ENCODE results near the gene ZIC3. TPM values are rescaled to one million over a fixed set of nuclear protein-coding genes. Genes with fewer than 3 reads are reported as not detected.
"Not testable (repeated sequence)": the region's sequence is repeated elsewhere in the genome, so short reads cannot be mapped to it uniquely, and the experiment has no call there.

Gene ZIC3
- total RNA-seq, 5 donors from 2014 or later (not counting 1 experiment from before 2014, with no cell fraction given), result not detected

DNA sequence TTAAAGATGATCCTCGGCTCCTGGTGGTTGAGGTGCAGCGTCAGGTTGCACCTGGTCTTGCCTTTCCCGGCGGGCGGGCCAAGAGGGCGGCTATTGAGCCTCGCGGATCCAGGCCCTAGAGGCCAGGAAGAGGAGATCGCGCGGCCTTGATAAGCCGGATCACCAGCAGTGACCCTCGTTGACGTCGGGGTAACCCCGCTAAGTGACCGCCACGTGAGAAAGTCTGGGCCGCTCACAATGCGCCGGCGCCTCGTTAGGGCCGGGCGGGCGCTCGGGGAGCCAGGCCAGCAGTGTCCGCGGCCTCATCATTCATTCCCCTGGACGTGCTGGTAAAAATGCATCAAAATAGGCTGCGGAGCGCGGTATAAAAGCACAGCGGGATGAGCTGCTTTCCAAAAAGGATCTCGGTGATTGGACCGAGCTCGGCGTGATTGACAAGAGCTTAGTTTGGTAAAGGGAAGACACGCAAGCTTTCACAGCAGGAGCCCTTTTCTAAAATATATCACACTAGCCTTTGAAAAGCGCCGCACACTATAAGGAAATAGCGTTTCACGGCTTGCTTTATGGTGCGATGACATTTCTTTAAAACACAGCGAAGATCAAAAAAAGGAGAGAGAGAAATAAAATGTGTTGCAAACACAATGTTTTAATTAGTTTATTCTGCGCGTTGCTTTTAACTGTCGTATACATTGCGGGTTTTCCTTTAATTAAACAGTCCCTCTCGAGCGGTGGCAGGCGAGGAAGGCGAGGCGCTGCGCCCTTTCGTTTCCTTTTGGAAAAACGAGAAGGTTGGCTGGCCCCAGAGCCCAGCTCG is 15.9 kb upstream of the ZIC3 start:
- Mint-ChIP-seq H3K36me3 (no peaks in the 10 kb centered on the region), H3K4me1 (peaks cover 6 to 13% (median 9%) of the 10 kb centered on the region in 3 donors), H3K9me3 (no peaks in the 10 kb centered on the region), H3K27ac (no peak overlapping the region), H3K27me3 (peaks cover 39 to 45% of the 10 kb centered on the region in 2 donors), H3K4me3 (peak overlapping the region in 2 of 3 donors; percentile 18 to 56)
- 13% methylated on average over 25 of the region's 58 CpGs for WGBS (ENCODE audit: insufficient coverage)
- CTCF ChIA-PET, result no interaction called here
- Histone ChIP-seq H3K4me1 (ENCODE audit: control insufficient read depth in 1 of 2, extremely low read depth in 1 of 2, insufficient read depth in 2 of 2, low read length in 2 of 2) (peaks cover 0 to 2% of the 10 kb centered on the region in 2 experiments), H3K27me3 (replicated peaks in 1 of 2; ENCODE audit: control insufficient read depth in 2 of 2, extremely low read depth in 1 of 2, insufficient read depth in 2 of 2, low read length in 1 of 2) (peaks cover 3 to 60% of the 10 kb centered on the region in 2 experiments), H3K4me3 (ENCODE audit: control insufficient read depth in 1 of 2, extremely low read depth in 1 of 2, low read length in 1 of 2) (no peak overlapping the region), H3K9me3 (no peaks in the 10 kb centered on the region), H3K36me3 (ENCODE audit: control insufficient read depth in 2 of 2, extremely low read depth in 1 of 2, insufficient read depth in 1 of 2, low read length in 1 of 2) (no peaks in the 10 kb centered on the region), H3K27ac (ENCODE audit: low read length) (no peak overlapping the region)
- no peak for DNase-seq
- POLR2A ChIA-PET, result no interaction called here
- no peak for ATAC-seq (replicated peaks in 1 of 4)

DNA sequence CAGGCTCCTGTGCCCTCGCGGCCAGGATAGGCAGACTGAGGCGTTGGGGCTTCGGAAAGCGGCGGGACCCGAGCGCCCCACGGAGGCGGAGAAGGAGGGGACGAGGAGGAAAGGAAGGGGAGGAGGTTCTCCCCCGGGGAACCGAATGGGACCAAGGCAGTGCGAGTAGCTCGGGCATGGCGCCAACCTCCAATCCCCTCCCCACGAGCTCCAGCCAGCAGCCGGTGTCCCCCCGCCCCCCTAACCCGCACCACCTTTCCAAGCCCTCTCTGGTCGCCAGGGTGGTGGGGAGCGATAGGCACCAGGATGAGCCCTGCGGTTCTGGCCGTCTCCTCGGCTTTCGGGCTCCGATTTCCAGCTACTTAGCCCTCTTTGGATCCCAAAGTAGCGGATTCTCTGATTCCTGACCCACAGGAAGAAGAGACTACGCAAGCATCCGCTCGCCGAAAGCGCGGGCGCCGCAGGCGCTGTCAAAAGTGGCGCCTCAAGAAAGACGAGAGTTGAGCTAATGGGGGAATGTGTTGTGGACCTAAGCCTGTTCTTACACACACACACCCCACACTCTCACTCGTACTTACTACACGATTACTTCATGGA is 15.2 kb upstream of the ZIC3 start:
- no peaks in the 10 kb centered on the region for H3K36me3 ChIP-seq (ENCODE audit: control insufficient read depth in 2 of 2, extremely low read depth in 1 of 2, insufficient read depth in 1 of 2, low read length in 1 of 2)

DNA sequence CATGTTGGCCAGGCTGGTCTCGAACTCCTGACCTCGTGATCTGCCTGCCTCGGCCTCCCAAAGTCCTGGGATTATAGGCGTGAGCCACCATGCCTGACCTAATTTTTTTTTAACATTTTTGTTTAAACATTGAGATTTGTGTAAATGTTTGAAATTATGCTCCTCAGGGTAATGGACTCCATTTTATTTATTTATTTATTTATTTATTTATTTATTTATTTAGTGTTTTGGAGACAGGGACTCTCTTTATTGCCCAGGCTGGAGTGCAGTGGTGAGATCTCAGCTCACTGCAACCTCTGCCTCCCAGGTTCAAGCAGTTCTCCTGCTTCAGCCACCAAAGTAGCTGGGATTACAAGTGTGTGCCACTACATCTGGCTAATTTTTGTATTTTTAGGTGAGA is 13.8 kb upstream of the ZIC3 start:
- CTCF ChIA-PET; H3K36me3 ChIP-seq (ENCODE audit: control insufficient read depth in 2 of 2, extremely low read depth in 1 of 2, insufficient read depth in 1 of 2, low read length in 1 of 2): not testable (repeated sequence)
- WGBS (ENCODE audit: insufficient coverage), result no CpG with 5 or more reads among the region's 4 CpGs

More for the DNA sequence above, 15.2 kb upstream of the ZIC3 start:
- H3K4me1 ChIP-seq (ENCODE audit: control insufficient read depth in 1 of 2, extremely low read depth in 1 of 2, insufficient read depth in 2 of 2, low read length in 2 of 2), result peaks cover 0 to 2% of the 10 kb centered on the region in 2 experiments
- H3K27ac ChIP-seq (ENCODE audit: low read length), result no peak overlapping the region
- no peak for DNase-seq
- H3K4me3 ChIP-seq (ENCODE audit: control insufficient read depth in 1 of 2, extremely low read depth in 1 of 2, low read length in 1 of 2), result no peak overlapping the region
- POLR2A ChIA-PET, result no interaction called here
- Mint-ChIP-seq H3K4me3 (peak overlapping the region in 2 of 3 donors; percentile 18 to 56), H3K27ac (no peak overlapping the region), H3K9me3 (no peaks in the 10 kb centered on the region), H3K36me3 (no peaks in the 10 kb centered on the region), H3K4me1 (peaks cover 6 to 13% (median 9%) of the 10 kb centered on the region in 3 donors), H3K27me3 (peaks cover 38% of the 10 kb centered on the region in 2 donors)
- no peak for ATAC-seq (replicated peaks in 1 of 4)
- H3K9me3 ChIP-seq, result no peaks in the 10 kb centered on the region
- WGBS (ENCODE audit: insufficient coverage), result 9% methylated on average over 6 of the region's 41 CpGs
- H3K27me3 ChIP-seq (replicated peaks in 1 of 2; ENCODE audit: control insufficient read depth in 2 of 2, extremely low read depth in 1 of 2, insufficient read depth in 2 of 2, low read length in 1 of 2), result peaks cover 3 to 53% of the 10 kb centered on the region in 2 experiments
- CTCF ChIA-PET, result no interaction called here

DNA sequence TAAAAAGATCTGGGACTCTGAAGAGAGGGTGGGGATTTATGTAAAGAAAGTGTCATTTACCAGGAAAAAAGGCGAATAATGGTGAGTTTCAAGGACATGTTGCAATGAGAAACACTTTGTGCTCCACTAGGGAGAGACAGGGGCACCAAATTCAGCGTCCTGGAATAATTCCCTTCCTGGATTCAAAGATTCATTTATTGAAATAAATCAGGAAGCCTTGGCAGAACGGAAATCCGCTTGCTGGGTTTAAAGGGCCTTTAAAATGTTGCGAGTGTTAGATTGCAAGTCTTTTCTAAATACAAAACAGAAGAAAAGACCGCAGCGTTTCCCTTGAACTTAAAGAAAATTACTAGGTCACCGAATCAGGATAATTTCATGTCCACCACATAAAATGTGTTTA is 3.8 kb upstream of the ZIC3 start:
- Histone ChIP-seq H3K36me3 (ENCODE audit: control insufficient read depth in 2 of 2, extremely low read depth in 1 of 2, insufficient read depth in 1 of 2, low read length in 1 of 2) (no peaks in the 10 kb centered on the region), H3K4me3 (ENCODE audit: control insufficient read depth in 1 of 2, extremely low read depth in 1 of 2, low read length in 1 of 2) (no peak overlapping the region), H3K4me1 (ENCODE audit: control insufficient read depth in 1 of 2, extremely low read depth in 1 of 2, insufficient read depth in 2 of 2, low read length in 2 of 2) (peaks cover 0 to 5% of the 10 kb centered on the region in 2 experiments), H3K27ac (ENCODE audit: low read length) (no peak overlapping the region), H3K9me3 (peaks cover 2% of the 10 kb centered on the region), H3K27me3 (replicated peaks in 1 of 2; ENCODE audit: control insufficient read depth in 2 of 2, extremely low read depth in 1 of 2, insufficient read depth in 2 of 2, low read length in 1 of 2) (peaks cover 10 to 35% of the 10 kb centered on the region in 2 experiments)
- ChIA-PET CTCF (no interaction called here), POLR2A (no interaction called here)
- Mint-ChIP-seq H3K27me3 (peaks cover 44 to 45% of the 10 kb centered on the region in 2 donors), H3K27ac (no peak overlapping the region), H3K36me3 (no peaks in the 10 kb centered on the region), H3K9me3 (no peaks in the 10 kb centered on the region), H3K4me3 (no peak overlapping the region), H3K4me1 (peaks cover under 1 to 6% (median 4%) of the 10 kb centered on the region in 3 donors)
- DNase-seq (no peak), ATAC-seq (replicated peaks in 1 of 4) (no peak)
- WGBS (ENCODE audit: insufficient coverage), result 25% methylated on average over 1 of the region's 8 CpGs

More for the DNA sequence above, 13.8 kb upstream of the ZIC3 start:
- H3K27ac ChIP-seq (ENCODE audit: low read length); ATAC-seq (replicated peaks in 1 of 4); POLR2A ChIA-PET; H3K4me1 ChIP-seq (ENCODE audit: control insufficient read depth in 1 of 2, extremely low read depth in 1 of 2, insufficient read depth in 2 of 2, low read length in 2 of 2); DNase-seq; H3K9me3 ChIP-seq; H3K4me3 ChIP-seq (ENCODE audit: control insufficient read depth in 1 of 2, extremely low read depth in 1 of 2, low read length in 1 of 2); H3K27ac Mint-ChIP-seq; H3K9me3 Mint-ChIP-seq; H3K4me3 Mint-ChIP-seq; H3K36me3 Mint-ChIP-seq: not testable (repeated sequence)
- peaks cover 3 to 42% of the 10 kb centered on the region in 2 experiments for H3K27me3 ChIP-seq (replicated peaks in 1 of 2; ENCODE audit: control insufficient read depth in 2 of 2, extremely low read depth in 1 of 2, insufficient read depth in 2 of 2, low read length in 1 of 2)
- peaks cover 27 to 37% of the 10 kb centered on the region in 2 donors for H3K27me3 Mint-ChIP-seq
- peaks cover 6 to 11% (median 9%) of the 10 kb centered on the region in 3 donors for H3K4me1 Mint-ChIP-seq

DNA sequence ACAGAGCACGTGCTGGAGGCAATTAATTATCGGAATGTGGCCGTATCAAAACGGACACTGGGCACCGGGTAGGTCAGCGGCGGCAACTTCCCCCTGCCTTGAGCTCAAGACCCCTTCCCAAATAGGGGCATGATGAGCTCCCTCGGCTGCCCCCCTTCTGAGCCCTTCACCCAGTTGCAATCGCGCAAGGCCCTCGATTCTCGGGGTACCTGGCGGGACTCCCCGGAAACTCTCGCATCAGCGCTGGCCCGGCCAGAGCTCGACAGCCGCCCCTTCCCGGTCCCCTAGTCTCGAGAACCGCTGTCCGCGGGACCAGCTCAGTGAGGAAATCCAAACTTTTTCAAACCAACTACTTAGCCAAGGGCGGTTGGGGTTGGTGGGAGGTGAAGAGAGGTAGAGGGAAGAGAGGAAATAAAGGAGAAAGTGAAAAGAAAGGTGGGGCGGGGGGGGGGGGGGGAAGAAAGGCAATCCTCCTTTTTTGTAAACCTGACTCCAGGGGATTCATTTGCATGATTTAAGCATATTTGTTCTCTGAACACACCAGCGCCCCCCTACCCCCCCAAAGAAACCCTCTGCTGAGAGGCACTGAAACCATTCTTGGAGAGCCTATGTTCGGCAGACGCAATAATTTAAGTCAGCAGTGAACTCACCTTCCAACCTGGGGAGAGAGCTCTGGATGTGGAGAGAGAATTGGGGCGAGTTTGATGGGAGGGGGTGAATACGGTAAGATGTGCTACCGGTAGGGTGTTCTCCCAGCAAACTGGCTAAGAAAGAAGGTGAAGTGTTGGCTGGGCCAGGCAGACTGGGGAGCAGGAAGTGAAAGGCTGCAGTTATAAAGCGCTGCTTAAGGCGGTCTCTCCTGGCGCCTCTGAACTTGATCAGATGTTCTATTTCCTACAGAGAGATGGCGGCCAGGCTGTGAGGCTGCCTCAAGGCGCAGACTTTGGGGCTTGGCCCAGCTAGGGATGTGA is 2.0 kb upstream of the ZIC3 start:
- no peak overlapping the region for H3K4me3 Mint-ChIP-seq
- H3K27ac Mint-ChIP-seq, result no peak overlapping the region
- H3K36me3 ChIP-seq (ENCODE audit: control insufficient read depth in 2 of 2, extremely low read depth in 1 of 2, insufficient read depth in 1 of 2, low read length in 1 of 2), result no peaks in the 10 kb centered on the region
- H3K27ac ChIP-seq (ENCODE audit: low read length), result no peak overlapping the region
- H3K9me3 ChIP-seq, result peaks cover 2% of the 10 kb centered on the region
- ChIA-PET CTCF (no interaction called here), POLR2A (no interaction called here)
- H3K4me3 ChIP-seq (ENCODE audit: control insufficient read depth in 1 of 2, extremely low read depth in 1 of 2, low read length in 1 of 2), result no peak overlapping the region
- 9% methylated on average over 15 of the region's 37 CpGs for WGBS (ENCODE audit: insufficient coverage)
- peaks cover 15 to 20% (median 17%) of the 10 kb centered on the region in 3 donors for H3K4me1 Mint-ChIP-seq
- H3K36me3 Mint-ChIP-seq, result no peaks in the 10 kb centered on the region
- peaks cover 13 to 51% of the 10 kb centered on the region in 2 experiments for H3K27me3 ChIP-seq (replicated peaks in 1 of 2; ENCODE audit: control insufficient read depth in 2 of 2, extremely low read depth in 1 of 2, insufficient read depth in 2 of 2, low read length in 1 of 2)
- peaks cover 57% of the 10 kb centered on the region in 2 donors for H3K27me3 Mint-ChIP-seq
- peak in 2 of 4 experiments; percentile 24 to 42 for ATAC-seq (replicated peaks in 1 of 4)
- DNase-seq, result no peak
- no peaks in the 10 kb centered on the region for H3K9me3 Mint-ChIP-seq
- peaks cover 0 to 16% of the 10 kb centered on the region in 2 experiments for H3K4me1 ChIP-seq (ENCODE audit: control insufficient read depth in 1 of 2, extremely low read depth in 1 of 2, insufficient read depth in 2 of 2, low read length in 2 of 2)

DNA sequence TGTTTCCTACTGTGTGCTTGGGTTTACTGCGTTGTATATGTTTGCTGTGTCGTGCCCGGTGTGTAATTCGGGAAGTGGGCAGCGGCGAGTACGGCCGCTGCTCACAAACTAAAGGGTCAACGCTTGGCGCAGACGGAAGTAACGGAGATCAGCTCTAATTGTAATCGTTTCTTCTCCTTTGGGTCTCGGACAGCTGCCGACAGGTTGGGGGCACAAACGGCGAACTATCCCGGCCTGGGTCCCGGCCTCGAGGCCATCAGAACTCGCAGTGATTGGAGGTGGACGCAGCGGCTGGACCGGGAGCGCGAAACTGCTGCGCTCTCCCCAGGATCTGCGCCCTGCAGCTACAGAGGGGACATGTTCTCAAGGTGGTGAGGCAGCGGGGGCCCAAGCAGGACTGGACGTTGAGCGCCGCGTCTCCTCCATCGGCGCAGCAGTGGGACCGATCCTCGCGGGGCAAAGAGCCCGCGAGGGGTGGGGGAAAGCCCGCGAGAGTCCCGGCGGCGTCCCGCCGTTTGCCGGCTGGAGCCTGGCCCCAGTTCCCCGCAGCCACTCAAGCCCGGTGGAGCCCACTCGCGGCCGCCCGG is 516 bp upstream of the ZIC3 start:
- H3K36me3 ChIP-seq (ENCODE audit: control insufficient read depth in 2 of 2, extremely low read depth in 1 of 2, insufficient read depth in 1 of 2, low read length in 1 of 2), result no peaks in the 10 kb centered on the region
- no peak overlapping the region for H3K4me3 ChIP-seq (ENCODE audit: control insufficient read depth in 1 of 2, extremely low read depth in 1 of 2, low read length in 1 of 2)
- Mint-ChIP-seq H3K36me3 (no peaks in the 10 kb centered on the region), H3K27ac (no peak overlapping the region), H3K4me1 (peaks cover 15 to 22% (median 21%) of the 10 kb centered on the region in 3 donors), H3K4me3 (peak overlapping the region; percentile 29 to 53 (median 47)), H3K9me3 (no peaks in the 10 kb centered on the region), H3K27me3 (peaks cover 64% of the 10 kb centered on the region in 2 donors)
- H3K9me3 ChIP-seq, result peaks cover 2% of the 10 kb centered on the region
- ChIA-PET CTCF (no interaction called here), POLR2A (no interaction called here)
- ATAC-seq (replicated peaks in 1 of 4) (no peak), DNase-seq (no peak)
- 7% methylated on average over 44 of the region's 54 CpGs for WGBS (ENCODE audit: insufficient coverage)
- no peak overlapping the region for H3K27ac ChIP-seq (ENCODE audit: low read length)
- H3K4me1 ChIP-seq (ENCODE audit: control insufficient read depth in 1 of 2, extremely low read depth in 1 of 2, insufficient read depth in 2 of 2, low read length in 2 of 2), result peaks cover 0 to 19% of the 10 kb centered on the region in 2 experiments
- H3K27me3 ChIP-seq (replicated peaks in 1 of 2; ENCODE audit: control insufficient read depth in 2 of 2, extremely low read depth in 1 of 2, insufficient read depth in 2 of 2, low read length in 1 of 2), result peaks cover 18 to 55% of the 10 kb centered on the region in 2 experiments

All from T-cell (primary cell).